IPS-18a (cell line): ENCODE results near the gene VAMP2.

Experiments
- H3K27ac ChIP-seq: one replicate; pipeline ENCODE4 v1.5.1; 2013; ENCODE audit warnings: low read length
- H3K27me3 ChIP-seq: one replicate; pipeline ENCODE4 v1.6.1; 2013; ENCODE audit warnings: mild to moderate bottlenecking, low read length; ENCODE audit not compliant: control insufficient read depth, insufficient read depth
- H3K36me3 ChIP-seq: one replicate; pipeline ENCODE4 v1.6.1; 2013; ENCODE audit warnings: low read depth, low read length; ENCODE audit not compliant: control insufficient read depth
- H3K4me1 ChIP-seq: one replicate; pipeline ENCODE4 v1.6.1; 2013; ENCODE audit warnings: low read depth, low read length; ENCODE audit not compliant: control insufficient read depth
- H3K4me3 ChIP-seq: one replicate; pipeline ENCODE4 v1.5.1; 2013; ENCODE audit warnings: low read length
- H3K9ac ChIP-seq: one replicate; pipeline ENCODE4 v1.6.1; 2013; ENCODE audit warnings: mild to moderate bottlenecking, low read length, moderate library complexity
- H3K9me3 ChIP-seq: one replicate; pipeline ENCODE4 v1.6.1; 2013; ENCODE audit warnings: low read depth, low read length; ENCODE audit not compliant: control insufficient read depth

Gene VAMP2

GRCh38 chr17:8137645-8138373, 24.9 kb downstream of the VAMP2 start:
- H3K4me1 ChIP-seq: no peaks in the 10 kb centered on the region
- H3K27me3 ChIP-seq: peaks cover 14% of the 10 kb centered on the region
- no peak overlapping the region for H3K27ac ChIP-seq
- no peaks in the 10 kb centered on the region for H3K9me3 ChIP-seq
- H3K4me3 ChIP-seq: peak overlapping the region; percentile 96
- H3K36me3 ChIP-seq: peaks cover 16% of the 10 kb centered on the region
- H3K9ac ChIP-seq: peak overlapping the region; percentile 64

- peaks cover 26% of the 10 kb centered on the region for H3K27me3 ChIP-seq
- H3K27ac ChIP-seq: no peak overlapping the region
- H3K9me3 ChIP-seq: no peaks in the 10 kb centered on the region
- H3K36me3 ChIP-seq: no peaks in the 10 kb centered on the region
- no peaks in the 10 kb centered on the region for H3K4me1 ChIP-seq
- H3K9ac ChIP-seq: no peak overlapping the region
- H3K4me3 ChIP-seq: no peak overlapping the region
These were observed 28.8 kb downstream of the VAMP2 start for GRCh38 chr17:8133941-8134340.

DNA sequence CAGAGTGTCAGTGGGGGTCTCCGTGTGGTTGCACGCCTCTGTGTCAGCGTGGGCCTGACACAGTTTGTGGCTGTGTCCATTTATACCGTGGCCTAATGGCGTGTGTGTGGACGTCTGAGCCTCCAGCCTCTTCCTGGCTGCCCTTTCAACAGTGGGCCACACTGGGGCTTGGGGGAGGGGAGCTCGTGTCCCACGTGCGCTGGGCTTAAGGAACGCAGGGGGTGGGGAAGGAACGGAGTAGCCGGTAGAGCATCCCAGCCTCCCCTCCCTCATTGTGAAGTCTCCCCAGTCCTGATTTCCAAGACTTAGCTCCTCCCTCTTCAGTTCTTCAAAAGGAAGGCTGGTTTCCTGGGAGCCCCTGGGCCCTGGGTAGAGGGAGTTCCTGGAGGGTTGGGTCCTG, 29.3 kb downstream of the VAMP2 start:
- H3K4me3 ChIP-seq: no peak overlapping the region
- H3K9ac ChIP-seq: no peak overlapping the region

GRCh38 chr17:8131844-8132441, 30.8 kb downstream of the VAMP2 start:
- Histone ChIP-seq H3K9ac (no peak overlapping the region), H3K27ac (no peak overlapping the region), H3K36me3 (no peaks in the 10 kb centered on the region), H3K9me3 (no peaks in the 10 kb centered on the region), H3K4me3 (no peak overlapping the region), H3K27me3 (peaks cover 34% of the 10 kb centered on the region), H3K4me1 (no peaks in the 10 kb centered on the region)

More for the DNA sequence above, 29.3 kb downstream of the VAMP2 start:
- no peaks in the 10 kb centered on the region for H3K4me1 ChIP-seq
- peaks cover 32% of the 10 kb centered on the region for H3K27me3 ChIP-seq
- H3K27ac ChIP-seq: no peak overlapping the region
- no peaks in the 10 kb centered on the region for H3K9me3 ChIP-seq
- no peaks in the 10 kb centered on the region for H3K36me3 ChIP-seq

- Histone ChIP-seq H3K9me3 (no peaks in the 10 kb centered on the region), H3K9ac (no peak overlapping the region), H3K27ac (no peak overlapping the region), H3K36me3 (no peaks in the 10 kb centered on the region), H3K27me3 (peaks cover 66% of the 10 kb centered on the region), H3K4me3 (no peak overlapping the region), H3K4me1 (peaks cover 11% of the 10 kb centered on the region)
These were observed 34.5 kb downstream of the VAMP2 start for GRCh38 chr17:8128125-8128784.

DNA sequence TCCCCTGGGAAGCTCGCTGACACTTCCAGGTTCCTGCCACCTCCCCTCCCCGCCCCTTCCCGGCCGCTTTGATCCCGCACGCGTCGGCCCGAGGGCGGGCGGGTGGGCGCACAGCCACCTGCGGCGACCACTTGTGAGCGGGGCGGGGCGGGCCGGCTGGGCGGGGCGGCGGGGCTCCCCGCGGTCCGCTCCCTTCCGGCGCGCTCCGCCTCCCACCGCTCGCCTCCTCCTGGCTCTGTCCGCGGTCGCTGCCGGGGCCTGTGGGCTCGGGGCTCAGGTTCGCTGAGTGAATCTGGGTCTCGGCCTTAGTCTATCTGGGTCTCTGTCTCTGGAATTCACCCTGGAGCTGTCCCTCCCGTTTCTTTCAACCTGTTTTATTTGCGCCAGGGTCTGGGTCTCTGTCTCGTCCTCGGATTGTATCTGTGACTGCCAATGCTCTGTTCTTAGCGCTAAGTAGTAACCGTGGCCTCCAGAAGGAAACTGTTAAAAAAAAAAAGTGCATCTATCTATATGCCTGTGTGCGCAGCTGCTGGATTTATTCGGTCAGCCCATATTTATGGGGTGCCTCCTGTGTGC, 36.2 kb downstream of the VAMP2 start:
- H3K4me3 ChIP-seq: peak overlapping the region; percentile 79
- no peak overlapping the region for H3K27ac ChIP-seq
- no peaks in the 10 kb centered on the region for H3K36me3 ChIP-seq
- H3K27me3 ChIP-seq: peaks cover 80% of the 10 kb centered on the region
- H3K4me1 ChIP-seq: peaks cover 11% of the 10 kb centered on the region
- no peaks in the 10 kb centered on the region for H3K9me3 ChIP-seq
- no peak overlapping the region for H3K9ac ChIP-seq

DNA sequence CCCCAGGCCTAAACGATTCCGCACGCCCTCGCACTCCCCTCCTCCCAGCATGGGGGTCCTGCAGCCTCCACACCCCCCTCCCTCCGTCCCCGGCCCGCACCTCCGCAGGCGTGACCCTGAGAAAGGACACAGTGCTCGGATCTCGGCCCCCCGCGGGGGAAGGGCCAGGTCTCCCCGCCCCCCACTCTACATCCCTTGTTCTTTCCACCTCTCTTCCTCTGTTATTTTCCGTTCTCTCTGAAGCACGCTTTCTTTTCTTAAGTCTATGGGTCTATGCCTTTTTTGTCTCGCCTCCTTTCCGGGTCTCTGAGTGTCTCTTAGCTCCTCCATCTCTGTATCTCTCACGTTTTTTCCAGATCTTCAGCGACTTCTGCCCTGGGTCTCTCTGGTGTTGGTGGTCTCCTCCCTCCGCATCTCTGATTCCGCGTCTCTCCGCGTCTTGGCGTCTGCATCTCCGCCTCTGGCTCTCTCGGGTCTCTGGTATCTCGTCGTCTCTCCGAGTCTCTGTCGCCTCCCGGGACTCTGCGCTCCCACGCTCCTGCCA, 36.7 kb downstream of the VAMP2 start:
- H3K9ac ChIP-seq: peak overlapping the region; percentile 28
- peak overlapping the region; percentile 79 for H3K4me3 ChIP-seq
- peaks cover 80% of the 10 kb centered on the region for H3K27me3 ChIP-seq
- no peaks in the 10 kb centered on the region for H3K9me3 ChIP-seq
- H3K36me3 ChIP-seq: no peaks in the 10 kb centered on the region
- H3K27ac ChIP-seq: no peak overlapping the region
- peaks cover 11% of the 10 kb centered on the region for H3K4me1 ChIP-seq

DNA sequence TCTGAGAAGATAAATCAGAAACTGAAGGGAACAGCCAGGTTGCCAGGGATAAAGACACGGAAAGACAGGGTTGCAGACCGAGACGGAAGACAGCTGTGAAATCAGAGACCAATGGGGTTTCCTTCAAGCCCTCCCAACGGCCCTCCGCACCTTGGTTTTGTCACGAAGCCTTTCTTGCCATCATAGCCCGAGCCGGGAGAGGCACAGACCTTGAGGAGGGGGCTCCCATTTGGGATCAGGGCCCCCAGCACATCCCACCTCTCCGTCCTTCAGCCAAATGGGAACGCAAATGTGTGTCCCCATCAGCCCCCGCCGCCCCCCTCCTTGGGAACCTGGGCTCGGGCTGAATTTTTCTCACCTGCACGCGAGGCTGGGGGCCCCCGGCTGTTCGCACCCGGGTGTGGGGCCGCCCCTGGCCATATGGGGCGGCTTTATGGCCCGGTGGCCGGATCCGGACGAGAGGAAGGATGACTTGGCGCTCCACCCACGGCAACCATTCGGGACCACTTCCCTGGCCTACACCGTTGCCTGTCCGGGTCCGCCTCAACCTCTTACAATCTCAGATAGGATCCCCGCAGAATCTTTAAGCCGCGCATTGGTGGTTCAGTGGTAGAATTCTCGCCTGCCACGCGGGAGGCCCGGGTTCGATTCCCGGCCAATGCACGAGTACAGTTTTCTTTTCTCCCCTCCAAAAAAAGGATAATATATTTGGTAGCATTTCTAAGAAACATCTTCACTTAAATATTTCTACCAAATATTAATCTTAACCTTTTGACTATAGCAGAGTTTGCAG, 37.4 kb downstream of the VAMP2 start:
- Histone ChIP-seq H3K4me3 (peak overlapping the region; percentile 79), H3K27ac (no peak overlapping the region), H3K27me3 (peaks cover 79% of the 10 kb centered on the region), H3K9me3 (no peaks in the 10 kb centered on the region), H3K36me3 (no peaks in the 10 kb centered on the region), H3K4me1 (peaks cover 11% of the 10 kb centered on the region), H3K9ac (no peak overlapping the region)

GRCh38 chr17:8124350-8125153, 38.2 kb downstream of the VAMP2 start:
- Histone ChIP-seq H3K4me3 (peak overlapping the region; percentile 79), H3K27me3 (peaks cover 71% of the 10 kb centered on the region), H3K9ac (no peak overlapping the region), H3K4me1 (peaks cover 11% of the 10 kb centered on the region), H3K9me3 (no peaks in the 10 kb centered on the region), H3K27ac (no peak overlapping the region), H3K36me3 (no peaks in the 10 kb centered on the region)

- H3K4me1 ChIP-seq: peaks cover 11% of the 10 kb centered on the region
- no peaks in the 10 kb centered on the region for H3K36me3 ChIP-seq
- H3K4me3 ChIP-seq: peak within 1 kb of the TSS; percentile 79
- H3K27me3 ChIP-seq: peaks cover 66% of the 10 kb centered on the region
- no peak within 1 kb of the TSS for H3K9ac ChIP-seq
- no peak within 1 kb of the TSS for H3K27ac ChIP-seq
- no peaks in the 10 kb centered on the region for H3K9me3 ChIP-seq
These were observed 38.9 kb downstream of the VAMP2 start, which contains the start of gene HES7 for GRCh38 chr17:8123695-8124349. HES7 (minus strand) TSS chr17:8124106; CDS start chr17:8124084, 22 bp downstream.
